Hematopoietic multipotent progenitor cell (in vitro differentiated cells): Measurements from ENCODE around the gene GPR161. TPM values are rescaled to one million over a fixed set of nuclear protein-coding genes. Genes with fewer than 3 reads are reported as not detected.
A peak's percentile ranks its signal among the peaks of the same experiment; 100 is the strongest.
"Not testable (repeated sequence)": the region's sequence is repeated elsewhere in the genome, so short reads cannot be mapped to it uniquely, and the experiment has no call there.

Source experiments
- DNase-seq, 3 donors: peaks; one replicate each; pipeline ENCODE4 v3.0.0-alpha.2; 2011 to 2015; ENCODE audit warnings: low read depth in 2 of 3, low spot score in 2 of 3
- total RNA-seq: library from RNA; depleted of rRNA; stranded (reverse); fragments of >200 nt; gene quantifications from one replicate; pipeline ENCODE4 v1.2.3, GENCODE V29; 2012

GPR161 gene
- total RNA-seq: 4.0 TPM

DNA sequence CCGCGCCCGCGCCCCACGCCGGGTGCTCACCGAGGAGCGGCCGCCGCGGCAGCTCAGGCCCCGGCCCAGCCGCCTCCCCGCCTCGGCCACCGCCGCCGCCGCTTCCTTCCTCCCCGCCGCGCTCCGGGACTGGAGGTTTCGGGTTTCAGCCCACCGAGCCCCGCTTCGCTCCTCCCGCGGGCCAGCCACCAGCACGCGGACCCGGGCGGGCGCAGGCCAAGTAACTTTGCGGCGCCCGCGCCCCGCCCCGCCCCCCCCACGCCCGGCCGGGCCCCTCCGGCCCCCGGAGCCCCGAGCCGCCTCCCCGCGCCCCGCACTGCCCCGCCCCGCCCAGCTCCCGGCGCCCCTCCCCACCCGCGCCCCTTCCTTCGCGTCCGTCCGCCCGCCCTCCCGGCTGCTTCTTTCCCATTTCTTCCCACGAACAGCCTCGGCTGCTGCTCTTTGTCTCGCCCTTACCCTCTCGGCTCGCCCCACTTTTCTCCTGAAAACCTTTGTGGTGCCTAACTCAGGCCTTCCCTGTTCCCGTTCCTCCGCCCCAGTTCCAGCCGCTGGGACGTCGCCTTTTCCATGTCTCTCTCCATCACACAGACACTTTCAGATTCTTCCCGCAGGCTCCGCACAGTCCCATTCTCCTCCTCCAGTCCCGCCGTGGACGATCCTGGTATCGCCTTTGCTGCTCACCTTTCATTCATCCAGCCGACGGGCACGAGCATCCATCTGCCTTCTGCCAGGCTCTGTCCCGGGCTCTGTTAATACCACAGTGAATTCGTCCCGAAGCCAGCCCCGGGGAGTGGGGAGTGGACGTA, at the start of gene GPR161:
Gene GPR161, minus strand, starts transcription at position 222 of the 806 bp plus-strand sequence. CDS start 32,080 bp downstream, outside the sequence.
- peak in 1 of 3 donors; percentile 30 for DNase-seq

GRCh38 chr1:168181063-168181720, 44.5 kb upstream of the GPR161 start:
- DNase-seq: not testable (repeated sequence)

DNA sequence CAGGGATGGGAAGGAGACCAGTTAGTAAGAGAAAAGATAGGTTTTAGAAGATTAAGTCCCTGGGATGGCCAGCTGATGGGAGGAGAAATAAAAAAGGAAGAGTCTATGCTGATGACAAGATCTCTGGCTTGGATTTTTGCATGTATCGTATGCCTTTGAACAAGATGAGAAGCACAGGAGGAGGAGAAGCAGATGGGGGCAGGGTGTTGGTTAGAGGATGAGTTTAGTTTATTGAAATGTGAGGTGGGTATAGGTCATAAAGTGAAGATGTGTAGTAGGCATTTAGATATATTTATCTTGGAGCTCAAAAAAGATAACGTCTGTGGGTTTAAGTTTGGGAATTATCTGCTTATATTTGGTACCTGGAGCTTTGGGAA, 43.4 kb upstream of the GPR161 start:
- DNase-seq: no peak

DNA sequence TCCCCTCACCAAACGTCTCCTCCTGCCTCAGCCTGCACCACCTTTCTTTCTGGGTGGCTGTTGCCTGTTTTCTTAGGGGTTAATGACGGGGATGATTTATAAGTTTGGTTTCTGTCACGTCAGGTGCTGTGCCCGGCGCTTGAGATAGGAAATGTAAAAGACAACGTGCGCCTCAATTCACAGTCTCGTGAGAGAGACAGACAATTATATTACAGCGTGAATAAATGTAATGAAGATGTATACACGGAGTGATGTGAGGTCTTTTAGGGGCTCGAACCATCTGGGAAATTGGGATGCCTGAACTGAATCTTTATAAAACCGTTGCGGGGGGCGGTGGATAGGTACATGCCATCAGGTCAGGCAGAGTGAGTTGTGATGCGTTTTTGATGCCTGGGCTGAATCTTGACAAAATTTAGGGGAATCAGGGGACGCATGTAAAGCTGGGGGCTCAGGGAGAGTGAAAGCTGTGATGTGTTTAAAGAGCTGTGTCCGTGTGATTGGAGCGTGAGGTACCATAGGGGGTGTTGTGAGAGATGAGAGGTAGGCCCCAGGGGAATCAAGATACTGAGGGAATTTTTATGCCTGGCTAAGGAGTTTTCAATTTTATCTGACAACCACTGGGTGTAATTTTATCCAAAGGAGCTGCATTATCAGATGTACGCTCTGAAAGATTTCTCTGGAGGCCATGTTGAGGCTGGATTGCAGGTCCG, 42.9 kb upstream of the GPR161 start:
- peak in 1 of 3 donors; percentile 10 for DNase-seq

GRCh38 chr1:168178638-168179437, 42.1 kb upstream of the GPR161 start, which contains the start of gene TIPRL:
Gene TIPRL, plus strand, starts transcription at chr1:168178962. Its CDS starts 116 bp downstream, at chr1:168179078.
- DNase-seq: peak; percentile 84 to 96 (median 94)

GRCh38 chr1:168178227-168178637, 41.5 kb upstream of the GPR161 start:
- no peak for DNase-seq

GRCh38 chr1:168172250-168172915, 35.7 kb upstream of the GPR161 start:
- DNase-seq: no peak

DNA sequence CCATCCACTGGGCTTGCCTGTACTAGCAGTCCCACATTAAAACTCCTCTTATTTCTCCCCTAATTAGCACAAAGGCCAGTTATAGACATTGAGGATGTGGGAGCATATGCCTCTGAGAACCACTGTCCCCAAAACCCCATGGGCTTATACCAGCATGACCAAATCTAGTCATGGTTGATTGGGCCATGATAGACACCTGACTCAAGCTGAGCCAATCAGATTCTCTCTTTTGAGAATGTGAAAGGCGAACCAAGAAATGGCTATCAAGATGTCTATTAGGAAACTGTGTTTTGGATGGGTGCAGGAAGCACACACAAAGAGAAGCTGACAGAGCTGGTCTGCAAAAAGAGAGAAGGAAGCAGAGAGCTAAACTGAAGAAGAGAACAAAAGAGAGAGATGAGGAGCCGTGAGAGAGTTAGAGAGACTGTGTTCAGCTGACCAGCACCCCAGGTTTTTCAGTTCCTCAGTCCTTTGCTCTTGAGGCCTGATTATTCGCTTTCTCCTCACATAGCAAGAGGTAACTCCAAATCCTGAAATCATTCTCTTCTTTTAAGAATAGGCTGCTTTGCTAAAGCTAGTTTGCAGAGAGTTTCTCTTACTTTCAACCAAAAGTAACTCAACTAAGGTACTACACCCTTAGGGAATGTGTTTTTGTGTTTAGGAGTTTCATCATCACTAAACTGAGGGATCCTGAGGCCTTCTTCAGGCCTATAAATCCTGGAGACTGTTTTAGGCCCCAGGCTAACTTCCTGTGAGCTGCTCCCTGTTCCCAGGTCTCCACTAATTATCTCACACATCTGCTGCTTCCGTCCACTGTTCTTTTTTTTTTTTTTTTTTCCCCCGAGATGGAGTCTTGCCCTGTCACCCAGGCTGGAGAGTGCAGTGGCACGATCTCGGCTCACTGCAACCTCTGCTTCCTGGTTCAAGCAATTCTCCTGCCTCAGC, 34.1 kb upstream of the GPR161 start:
- no peak for DNase-seq

DNA sequence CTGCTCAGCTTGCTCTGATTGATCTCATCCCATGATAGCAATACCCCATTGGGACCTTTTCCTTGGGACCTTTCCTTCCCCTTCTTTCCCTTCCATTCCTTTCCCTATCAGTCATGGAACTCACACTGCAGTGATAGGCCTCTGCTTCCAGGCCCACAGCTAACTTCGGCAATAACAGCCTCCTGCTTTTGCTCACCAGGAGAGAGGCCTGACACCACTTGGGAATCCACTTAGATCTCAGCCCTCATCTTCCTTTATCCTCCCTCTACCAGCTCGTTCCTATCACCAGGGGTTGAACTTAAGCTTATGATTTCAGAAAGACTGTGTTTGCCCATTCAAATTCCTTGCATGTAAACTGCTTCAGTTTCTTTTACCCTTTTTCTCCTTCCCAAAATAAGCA, 31.1 kb upstream of the GPR161 start:
- DNase-seq: no peak

- no peak for DNase-seq
Measured at GRCh38 chr1:168164771-168165170, 28.0 kb upstream of the GPR161 start.

DNA sequence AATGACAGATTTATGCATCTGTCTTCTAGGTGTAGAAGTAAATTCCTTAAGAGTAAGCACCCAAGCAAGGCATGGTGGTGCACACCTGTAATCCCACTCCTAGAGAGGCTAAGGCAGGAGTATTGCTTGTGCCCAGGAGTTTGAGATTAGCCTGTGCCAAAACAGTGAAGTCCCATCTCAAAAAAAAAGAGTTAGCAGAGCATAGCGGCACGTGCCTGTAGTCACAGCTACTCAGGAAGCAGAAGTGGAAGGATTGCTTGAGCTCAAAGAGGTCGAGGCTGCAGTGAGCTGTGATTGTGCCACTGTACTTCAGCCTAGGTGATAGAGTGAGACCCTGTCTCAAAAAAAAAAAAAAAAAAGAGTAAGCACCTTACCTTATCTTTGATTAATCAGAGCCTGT, 26.9 kb upstream of the GPR161 start:
- peak in 1 of 3 donors; percentile 14 for DNase-seq

- no peak for DNase-seq
Measured at GRCh38 chr1:168161459-168161858, 24.7 kb upstream of the GPR161 start.

DNA sequence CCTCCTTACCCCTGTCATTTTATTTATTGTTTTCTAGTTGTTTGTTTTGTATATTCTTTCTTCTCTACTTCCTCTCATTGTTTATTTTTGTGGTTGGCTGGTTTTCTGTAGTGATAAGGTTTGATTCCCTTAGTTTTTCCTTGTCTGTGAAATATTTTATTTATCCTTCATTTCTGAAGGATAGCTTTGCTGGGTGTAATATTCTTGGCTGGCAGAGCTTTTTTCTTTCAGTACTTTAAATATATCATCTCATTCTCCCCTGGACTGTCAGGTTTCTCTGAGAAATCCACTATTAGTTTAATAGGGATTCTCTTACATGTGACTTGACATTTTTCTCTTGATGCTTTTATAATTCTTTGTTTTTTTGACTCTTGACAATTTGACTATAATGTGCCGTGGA, 23.2 kb upstream of the GPR161 start:
- no peak for DNase-seq

DNA sequence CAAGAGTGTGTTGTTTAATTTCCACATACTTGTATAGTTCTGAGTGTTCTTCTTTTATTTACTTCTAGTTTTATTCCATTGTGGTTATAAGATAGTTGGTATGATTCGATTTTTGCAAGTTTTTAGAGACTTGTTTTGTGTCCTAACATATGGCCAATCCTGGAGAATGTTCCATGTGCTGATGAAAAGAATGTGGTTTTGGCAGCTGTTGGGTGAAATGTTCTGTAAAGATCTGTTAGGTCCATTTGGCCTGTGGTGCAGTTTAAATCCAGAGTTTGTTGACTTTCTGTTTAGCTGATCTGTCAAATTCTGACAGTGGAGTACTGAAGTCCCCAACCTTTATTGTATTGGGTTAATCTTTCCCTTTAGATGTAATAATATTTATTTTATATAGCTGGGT, 22.5 kb upstream of the GPR161 start:
- no peak for DNase-seq

DNA sequence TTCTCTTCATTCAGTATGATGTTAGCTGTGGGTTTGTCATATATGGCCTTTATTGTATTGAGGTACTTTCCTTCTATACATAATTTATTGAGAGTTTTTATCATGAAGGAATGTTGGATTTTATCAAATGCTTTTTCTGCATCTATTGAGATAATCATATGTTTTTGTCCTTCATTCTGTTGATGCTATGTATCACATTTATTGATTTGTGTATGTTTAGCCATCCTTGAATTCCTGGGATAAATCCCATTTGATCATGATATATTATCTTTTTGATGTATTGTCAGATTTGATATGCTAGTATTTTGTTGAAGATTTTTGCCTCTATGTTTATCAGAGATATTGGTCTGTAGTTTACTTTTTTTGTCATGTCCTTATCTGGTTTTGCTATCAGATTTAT, 20.9 kb upstream of the GPR161 start:
- no peak for DNase-seq

GRCh38 chr1:168155910-168156309, 19.2 kb upstream of the GPR161 start:
- DNase-seq: no peak

GRCh38 chr1:168154707-168155106, 18.0 kb upstream of the GPR161 start:
- DNase-seq: not testable (repeated sequence)

- DNase-seq: no peak
Measured at GRCh38 chr1:168151935-168152334, 15.2 kb upstream of the GPR161 start.

DNA sequence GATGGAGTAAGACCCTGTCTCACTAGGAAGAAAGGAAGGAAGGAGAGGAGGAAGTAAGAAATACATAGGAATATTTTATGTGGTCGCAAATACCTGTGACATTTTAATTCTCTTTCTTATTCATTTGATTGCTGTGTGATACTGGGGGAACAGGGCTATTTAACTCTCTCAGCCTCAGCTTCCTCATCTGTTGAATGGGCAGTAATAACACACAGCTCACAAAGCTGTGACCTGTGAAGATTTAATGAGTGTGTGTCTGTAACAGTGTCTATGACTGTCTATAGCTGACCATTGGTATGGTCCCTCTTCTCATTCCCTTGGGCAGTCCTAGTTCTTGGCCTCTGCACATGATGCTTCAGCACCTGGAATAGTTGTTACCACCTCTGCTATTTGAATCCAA, 13.6 kb upstream of the GPR161 start:
- DNase-seq: no peak
